KMS-11 (cell line): Measurements from ENCODE around the gene PPFIBP1.

ENCODE experiments used
- H2AFZ ChIP-seq: fragments of 200-600 bp; sonication (generic); 2 replicates; pipeline ENCODE4 v1.6.1; 2016; ENCODE audit warnings: antibody characterized with exemption, mixed run types, low read depth
- H3K27ac ChIP-seq: fragments of 200-600 bp; sonication (generic); 2 replicates; pipeline ENCODE4 v1.6.1; 2016; ENCODE audit warnings: mild to moderate bottlenecking, mixed run types
- H3K27me3 ChIP-seq: fragments of 200-600 bp; sonication (generic); 2 replicates; pipeline ENCODE4 v1.6.1; 2017; ENCODE audit warnings: mild to moderate bottlenecking, low read depth, mixed run types, moderate library complexity; ENCODE audit not compliant: insufficient read depth
- H3K36me3 ChIP-seq: fragments of 200-600 bp; sonication (generic); 2 replicates; pipeline ENCODE4 v1.6.1; 2017; ENCODE audit warnings: mild to moderate bottlenecking, mixed run types; ENCODE audit not compliant: insufficient read depth
- H3K4me1 ChIP-seq: fragments of 200-600 bp; sonication (generic); 2 replicates; pipeline ENCODE4 v1.6.1; 2016; ENCODE audit warnings: mild to moderate bottlenecking, low read depth, mixed run types; ENCODE audit not compliant: poor library complexity, severe bottlenecking
- H3K4me2 ChIP-seq: fragments of 200-600 bp; sonication (generic); 2 replicates; pipeline ENCODE4 v1.7.0; 2016; ENCODE audit warnings: mild to moderate bottlenecking, mixed run types
- H3K4me3 ChIP-seq: fragments of 200-600 bp; sonication (generic); IDR thresholded peaks from 2 replicates; pipeline ENCODE4 v1.6.1; 2017; ENCODE audit warnings: low read depth, low read length, mixed read lengths; ENCODE audit not compliant: insufficient read depth
- H3K79me2 ChIP-seq: fragments of 200-600 bp; sonication (generic); 2 replicates; pipeline ENCODE4 v1.6.1; 2016; ENCODE audit warnings: low read depth, mixed run types; ENCODE audit not compliant: insufficient read depth
- H3K9ac ChIP-seq: fragments of 200-600 bp; sonication (generic); 2 replicates; pipeline ENCODE4 v1.6.1; 2016; ENCODE audit warnings: mild to moderate bottlenecking, mixed run types
- H4K20me1 ChIP-seq: fragments of 200-600 bp; sonication (generic); 2 replicates; pipeline ENCODE4 v1.6.1; 2016; ENCODE audit warnings: mild to moderate bottlenecking, mixed run types; ENCODE audit not compliant: insufficient read depth
- CTCF ChIP-seq: fragments of 200-600 bp; sonication (generic); conservative IDR thresholded peaks from 2 replicates; pipeline ENCODE4 v1.6.1; 2017; ENCODE audit warnings: low read depth, mild to moderate bottlenecking, antibody characterized with exemption, low read length, moderate library complexity, mixed read lengths

PPFIBP1 gene

GRCh38 chr12:27616356-27617142, 92.5 kb downstream of the PPFIBP1 start:
- Histone ChIP-seq H3K79me2 (no peaks in the 10 kb centered on the region), H3K4me1 (no peaks in the 10 kb centered on the region), H3K27ac (no peak overlapping the region), H2AFZ (no peak overlapping the region), H3K27me3 (no peaks in the 10 kb centered on the region), H3K9ac (no peak overlapping the region), H3K4me3 (no peak overlapping the region), H3K4me2 (no peak overlapping the region), H4K20me1 (no peaks in the 10 kb centered on the region), H3K36me3 (no peaks in the 10 kb centered on the region)
- TF ChIP-seq CTCF: no peak

- Histone ChIP-seq H3K79me2 (no peaks in the 10 kb centered on the region), H3K4me2 (no peak overlapping the region), H3K27me3 (no peaks in the 10 kb centered on the region), H4K20me1 (no peaks in the 10 kb centered on the region), H3K4me1 (no peaks in the 10 kb centered on the region), H2AFZ (no peak overlapping the region), H3K9ac (no peak overlapping the region), H3K4me3 (no peak overlapping the region), H3K36me3 (no peaks in the 10 kb centered on the region), H3K27ac (no peak overlapping the region)
- TF ChIP-seq CTCF: no peak
Measured at GRCh38 chr12:27618836-27619235, 94.8 kb downstream of the PPFIBP1 start.

- Histone ChIP-seq H3K79me2 (no peaks in the 10 kb centered on the region), H3K9ac (no peak overlapping the region), H3K4me3 (no peak overlapping the region), H4K20me1 (no peaks in the 10 kb centered on the region), H3K4me2 (no peak overlapping the region), H3K36me3 (no peaks in the 10 kb centered on the region), H3K27me3 (no peaks in the 10 kb centered on the region), H3K4me1 (no peaks in the 10 kb centered on the region), H3K27ac (no peak overlapping the region), H2AFZ (no peak overlapping the region)
- no peak for TF ChIP-seq CTCF
Measured at GRCh38 chr12:27619308-27619707, 95.3 kb downstream of the PPFIBP1 start.

GRCh38 chr12:27620121-27620520, 96.1 kb downstream of the PPFIBP1 start:
- TF ChIP-seq CTCF: no peak
- no peak overlapping the region for H3K4me3 ChIP-seq
- no peak overlapping the region for H3K27ac ChIP-seq
- H3K36me3 ChIP-seq: no peaks in the 10 kb centered on the region
- H3K9ac ChIP-seq: no peak overlapping the region
- H3K4me2 ChIP-seq: no peak overlapping the region
- no peaks in the 10 kb centered on the region for H3K79me2 ChIP-seq
- H3K4me1 ChIP-seq: no peaks in the 10 kb centered on the region
- H3K27me3 ChIP-seq: no peaks in the 10 kb centered on the region
- H2AFZ ChIP-seq: no peak overlapping the region
- H4K20me1 ChIP-seq: no peaks in the 10 kb centered on the region
